Activated gamma-delta T cell treated with Interleukin-2 at 50 U/mL for 16 hours (primary cell): ENCODE results near the gene CNGA4.
"Not testable (repeated sequence)": the region's sequence is repeated elsewhere in the genome, so short reads cannot be mapped to it uniquely, and the experiment has no call there.

Source experiments
- DNase-seq: peaks from one replicate; pipeline ENCODE4 v3.0.0-alpha.2; 2020

Gene CNGA4

DNA sequence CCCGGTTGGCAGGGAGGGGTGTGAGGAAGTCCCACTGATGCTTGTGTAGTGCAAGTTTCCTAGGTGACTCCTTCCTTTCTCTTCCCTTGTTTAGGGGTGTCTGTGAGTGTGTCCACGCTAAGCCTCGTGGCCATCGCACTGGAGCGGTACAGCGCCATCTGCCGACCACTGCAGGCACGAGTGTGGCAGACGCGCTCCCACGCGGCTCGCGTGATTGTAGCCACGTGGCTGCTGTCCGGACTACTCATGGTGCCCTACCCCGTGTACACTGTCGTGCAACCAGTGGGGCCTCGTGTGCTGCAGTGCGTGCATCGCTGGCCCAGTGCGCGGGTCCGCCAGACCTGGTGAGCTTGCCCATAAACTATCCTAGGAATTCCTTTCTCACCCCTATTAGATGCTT, 31.1 kb downstream of the CNGA4 start:
- no peak for DNase-seq

DNA sequence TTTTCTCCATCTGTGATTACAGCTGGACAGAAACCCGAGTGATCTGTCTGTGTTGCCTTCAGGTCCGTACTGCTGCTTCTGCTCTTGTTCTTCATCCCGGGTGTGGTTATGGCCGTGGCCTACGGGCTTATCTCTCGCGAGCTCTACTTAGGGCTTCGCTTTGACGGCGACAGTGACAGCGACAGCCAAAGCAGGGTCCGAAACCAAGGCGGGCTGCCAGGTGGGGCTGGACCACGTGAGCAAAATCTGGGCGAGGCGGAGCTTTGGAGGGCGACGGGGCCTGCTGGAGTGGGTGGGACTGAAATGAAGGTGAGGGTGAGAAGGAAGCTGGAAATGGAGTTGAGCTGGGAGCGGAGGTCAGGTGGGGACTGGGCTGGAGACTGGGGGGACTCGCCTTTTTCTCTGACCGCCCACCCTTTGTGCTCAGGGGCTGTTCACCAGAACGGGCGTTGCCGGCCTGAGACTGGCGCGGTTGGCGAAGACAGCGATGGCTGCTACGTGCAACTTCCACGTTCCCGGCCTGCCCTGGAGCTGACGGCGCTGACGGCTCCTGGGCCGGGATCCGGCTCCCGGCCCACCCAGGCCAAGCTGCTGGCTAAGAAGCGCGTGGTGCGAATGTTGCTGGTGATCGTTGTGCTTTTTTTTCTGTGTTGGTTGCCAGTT, 31.8 kb downstream of the CNGA4 start:
- no peak for DNase-seq

DNA sequence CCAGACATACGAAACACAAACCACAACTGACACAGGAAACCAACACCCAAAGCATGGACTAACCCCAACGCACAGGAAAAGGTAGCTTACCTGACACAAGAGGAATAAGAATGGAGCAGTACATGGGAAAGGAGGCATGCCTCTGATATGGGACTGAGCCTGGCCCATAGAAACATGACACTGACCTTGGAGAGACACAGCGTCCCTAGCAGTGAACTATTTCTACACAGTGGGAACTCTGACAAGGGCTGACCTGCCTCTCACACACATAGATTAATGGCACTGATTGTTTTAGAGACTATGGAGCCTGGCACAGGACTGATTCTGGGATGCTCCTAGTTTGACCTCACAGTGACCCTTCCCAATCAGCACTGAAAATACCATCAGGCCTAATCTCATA, 32.7 kb downstream of the CNGA4 start:
- no peak for DNase-seq

DNA sequence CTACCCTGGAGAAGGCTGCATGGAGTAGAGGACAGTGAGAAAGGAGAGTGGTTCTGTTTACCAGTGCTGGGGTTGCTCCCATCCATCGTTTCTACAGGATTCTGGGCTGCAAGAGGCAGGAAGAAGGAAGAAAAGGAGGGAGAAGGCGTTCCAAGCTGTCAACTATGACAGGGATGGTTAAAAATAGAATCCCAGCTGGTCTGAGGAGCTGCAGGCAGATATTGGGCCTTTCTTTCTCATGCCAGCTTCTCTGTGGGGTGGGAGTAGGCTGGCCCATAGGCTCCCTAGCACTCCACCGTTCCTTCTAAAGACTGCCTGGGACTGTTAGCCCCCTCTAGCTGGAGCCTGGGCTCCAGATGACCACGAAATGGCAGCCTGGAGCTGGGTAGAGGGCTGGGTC, 34.3 kb downstream of the CNGA4 start:
- DNase-seq: no peak

DNA sequence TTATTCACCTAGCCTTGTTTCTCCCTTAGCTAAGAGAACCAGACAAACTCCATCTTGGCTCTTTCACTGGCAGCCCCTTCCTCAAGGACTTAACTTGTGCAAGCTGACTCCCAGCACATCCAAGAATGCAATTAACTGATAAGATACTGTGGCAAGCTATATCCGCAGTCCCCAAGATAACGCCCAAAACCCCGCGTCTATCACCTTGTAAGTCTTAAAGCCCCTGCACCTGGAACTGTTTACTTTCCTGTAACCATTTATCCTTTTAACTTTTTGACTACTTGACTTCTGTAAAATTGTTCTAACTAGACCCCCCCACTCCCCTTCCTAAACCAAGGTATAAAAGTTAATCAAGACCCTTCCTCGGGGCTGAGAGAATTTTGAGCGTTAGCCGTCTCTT, 41.9 kb downstream of the CNGA4 start:
- DNase-seq: not testable (repeated sequence)

DNA sequence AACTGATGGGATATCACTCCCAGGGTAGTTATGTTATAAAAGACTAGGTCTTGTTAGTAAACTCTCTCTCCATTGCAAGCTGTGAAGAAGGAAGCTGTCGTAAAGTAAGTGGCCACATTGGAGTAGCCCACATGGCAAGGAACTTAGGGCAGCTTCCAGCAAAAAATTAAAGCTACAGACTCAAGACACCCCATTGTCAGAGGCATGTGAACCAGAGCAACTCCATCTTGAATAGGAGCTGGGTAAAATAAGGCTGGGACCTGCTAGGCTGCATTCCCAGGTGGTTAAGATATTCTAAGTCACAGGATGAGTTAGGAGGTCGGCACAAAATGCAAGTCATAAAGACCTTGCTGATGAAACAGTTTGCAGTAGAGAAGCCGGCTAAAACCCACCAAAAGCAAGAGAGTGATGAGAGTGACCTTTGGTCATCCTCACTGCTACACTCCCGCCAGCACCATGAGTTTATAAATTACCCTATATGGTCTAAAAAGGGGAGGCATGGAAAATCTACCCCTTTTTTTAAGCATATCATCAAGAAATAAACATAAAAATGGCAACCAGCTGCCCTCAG, 44.6 kb downstream of the CNGA4 start:
- no peak for DNase-seq

DNA sequence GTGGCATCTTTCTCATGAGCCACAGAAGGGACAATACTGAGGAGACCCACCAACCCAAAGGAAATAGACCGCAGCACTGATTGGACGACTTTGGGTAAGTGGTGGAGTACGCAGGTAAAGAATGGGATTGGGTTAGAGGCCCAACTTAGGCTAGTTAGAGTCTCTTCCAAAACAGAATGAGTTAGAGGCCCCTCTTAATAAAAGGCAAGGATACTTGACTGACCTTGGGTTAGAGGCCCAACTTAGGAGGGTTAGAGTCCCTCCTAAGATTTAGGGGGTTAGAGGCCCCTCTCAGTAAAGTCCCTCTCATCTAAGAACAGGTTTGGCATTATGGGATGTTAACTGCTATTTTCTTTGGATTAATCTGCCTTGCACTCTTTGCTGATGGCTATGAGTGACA, 45.4 kb downstream of the CNGA4 start:
- no peak for DNase-seq

DNA sequence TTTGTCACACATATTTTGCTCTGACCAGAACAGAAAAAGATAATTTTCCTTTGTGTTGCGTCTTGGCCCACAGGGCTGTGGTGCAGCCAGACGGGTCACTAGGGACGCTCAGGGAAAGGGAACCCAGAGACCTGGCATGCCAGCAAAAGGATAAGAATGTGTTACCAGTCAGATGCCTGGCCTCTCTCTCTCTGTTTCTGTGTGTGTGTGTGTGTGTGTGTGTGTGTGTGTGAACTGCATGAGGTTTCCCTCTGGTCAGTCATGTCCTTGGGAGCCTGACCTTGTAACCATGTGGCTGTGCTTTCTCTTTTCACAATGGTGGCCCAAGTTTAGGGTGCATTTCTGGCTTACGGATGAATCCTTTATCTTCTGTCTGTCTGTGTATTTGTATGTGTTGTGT, 46.1 kb downstream of the CNGA4 start:
- DNase-seq: no peak
